ENCODE data around the gene KCTD17. TPM values are rescaled to one million over a fixed set of nuclear protein-coding genes. Genes with fewer than 3 reads are reported as not detected.
A peak's percentile ranks its signal among the peaks of the same experiment; 100 is the strongest.

Gene KCTD17
- total and polyA plus RNA-seq, 2 of the 13 experiments (the other 11 are each of a cell fraction or from before 2014, with no cell fraction given): 5.3 to 11.7 TPM

DNA sequence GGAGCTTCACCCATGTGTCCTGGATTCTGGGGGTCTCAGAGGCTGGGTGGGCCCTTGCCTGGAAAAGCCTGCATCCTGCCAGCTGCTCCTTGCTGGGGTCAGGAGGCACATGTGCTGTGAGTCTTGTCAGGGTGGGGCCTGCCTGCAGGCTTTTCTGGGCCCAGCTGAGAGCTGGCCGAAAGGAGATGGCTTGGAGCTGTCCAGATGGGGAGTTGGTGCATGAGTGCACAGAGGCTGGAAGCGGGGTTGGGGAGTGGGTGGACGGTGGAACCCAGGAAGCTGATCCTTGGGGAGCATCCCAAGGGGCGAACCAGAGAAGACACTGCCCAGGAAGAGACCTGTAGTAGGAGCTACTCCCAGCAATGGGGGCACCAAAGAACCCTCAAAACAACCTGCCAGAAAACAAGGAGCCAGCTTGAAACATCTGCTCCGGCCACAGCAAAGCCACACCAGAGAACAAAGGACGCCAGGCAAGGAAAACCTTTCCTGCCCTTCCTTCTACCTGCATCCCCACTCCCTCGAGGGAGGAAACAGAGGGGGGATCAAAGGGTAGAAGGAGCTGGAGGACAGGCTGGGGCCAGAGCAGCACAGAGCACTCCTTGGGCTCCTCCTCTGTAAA lies 8.2 kb upstream of the KCTD17 start (continued):
- TF ChIP-seq SOX6 (IDR thresholded peaks at IDR 0.05) (no peak), SOX6 (CRISPR knock-in tag; IDR thresholded peaks at IDR 0.05) (no peak), SRSF4 (IDR thresholded peaks at IDR 0.05; ENCODE audit: low read depth, low read length, poor library complexity, severe bottlenecking) (no peak), EED (CRISPR knock-in tag; IDR thresholded peaks at IDR 0.05) (0 out of 2 replicates have a peak, but pooled peaks have one; percentile 41), REL (CRISPR knock-in tag; conservative IDR thresholded peaks at IDR 0.05) (no peak), ZNF737 (CRISPR knock-in tag; IDR thresholded peaks at IDR 0.05; ENCODE audit: borderline replicate concordance) (no peak), ZNF670 (CRISPR knock-in tag; IDR thresholded peaks at IDR 0.05; ENCODE audit: borderline replicate concordance) (0 out of 2 replicates have a peak, but pooled peaks have one; percentile 16), ELF4 (CRISPR knock-in tag; IDR thresholded peaks at IDR 0.05; ENCODE audit: borderline replicate concordance) (peak; percentile 80; the same call in 1 of the 2 replicates), ZC3H13 (CRISPR knock-in tag; IDR thresholded peaks at IDR 0.05) (0 out of 2 replicates have a peak, but pooled peaks have one; percentile 75), KLF12 (CRISPR knock-in tag; IDR thresholded peaks at IDR 0.05; ENCODE audit: borderline replicate concordance) (no peak), NRL (CRISPR knock-in tag; IDR thresholded peaks at IDR 0.05; ENCODE audit: borderline replicate concordance) (peak; percentile 20; the same call in 1 of the 2 replicates), ZNF547 (CRISPR knock-in tag; IDR thresholded peaks at IDR 0.05) (no peak; the same call in 1 of the 2 replicates), ZFY (CRISPR knock-in tag; IDR thresholded peaks at IDR 0.05) (no peak), ZBTB20 (CRISPR knock-in tag; IDR thresholded peaks at IDR 0.05; ENCODE audit: borderline replicate concordance, low read depth) (no peak), ONECUT2 (CRISPR knock-in tag; IDR thresholded peaks at IDR 0.05) (no peak), ZNF891 (CRISPR knock-in tag; IDR thresholded peaks at IDR 0.05) (peak; percentile 71; the same call in 1 of the 2 replicates), ZC3H4 (CRISPR knock-in tag; IDR thresholded peaks at IDR 0.05; ENCODE audit: borderline replicate concordance) (no peak; the same call in 1 of the 2 replicates), TOPORS (CRISPR knock-in tag; IDR thresholded peaks at IDR 0.05) (no peak), KLF6 (CRISPR knock-in tag; IDR thresholded peaks at IDR 0.05) (no peak), EEA1 (CRISPR knock-in tag; IDR thresholded peaks at IDR 0.05; ENCODE audit: borderline replicate concordance) (no peak), AKAP8 (CRISPR knock-in tag; IDR thresholded peaks at IDR 0.05) (no peak)
- TF ChIP-seq, protein P1, sequence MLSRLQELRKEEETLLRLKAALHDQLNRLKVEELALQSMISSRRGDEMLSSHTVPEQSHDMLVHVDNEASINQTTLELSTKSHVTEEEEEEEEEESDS (CRISPR knock-in tag; IDR thresholded peaks at IDR 0.05; ENCODE audit: borderline replicate concordance): no peak
- TF ChIP-seq, protein P2, sequence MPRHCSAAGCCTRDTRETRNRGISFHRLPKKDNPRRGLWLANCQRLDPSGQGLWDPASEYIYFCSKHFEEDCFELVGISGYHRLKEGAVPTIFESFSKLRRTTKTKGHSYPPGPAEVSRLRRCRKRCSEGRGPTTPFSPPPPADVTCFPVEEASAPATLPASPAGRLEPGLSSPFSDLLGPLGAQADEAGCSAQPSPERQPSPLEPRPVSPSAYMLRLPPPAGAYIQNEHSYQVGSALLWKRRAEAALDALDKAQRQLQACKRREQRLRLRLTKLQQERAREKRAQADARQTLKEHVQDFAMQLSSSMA (CRISPR knock-in tag; IDR thresholded peaks at IDR 0.05): no peak
- TF ChIP-seq, protein P3, sequence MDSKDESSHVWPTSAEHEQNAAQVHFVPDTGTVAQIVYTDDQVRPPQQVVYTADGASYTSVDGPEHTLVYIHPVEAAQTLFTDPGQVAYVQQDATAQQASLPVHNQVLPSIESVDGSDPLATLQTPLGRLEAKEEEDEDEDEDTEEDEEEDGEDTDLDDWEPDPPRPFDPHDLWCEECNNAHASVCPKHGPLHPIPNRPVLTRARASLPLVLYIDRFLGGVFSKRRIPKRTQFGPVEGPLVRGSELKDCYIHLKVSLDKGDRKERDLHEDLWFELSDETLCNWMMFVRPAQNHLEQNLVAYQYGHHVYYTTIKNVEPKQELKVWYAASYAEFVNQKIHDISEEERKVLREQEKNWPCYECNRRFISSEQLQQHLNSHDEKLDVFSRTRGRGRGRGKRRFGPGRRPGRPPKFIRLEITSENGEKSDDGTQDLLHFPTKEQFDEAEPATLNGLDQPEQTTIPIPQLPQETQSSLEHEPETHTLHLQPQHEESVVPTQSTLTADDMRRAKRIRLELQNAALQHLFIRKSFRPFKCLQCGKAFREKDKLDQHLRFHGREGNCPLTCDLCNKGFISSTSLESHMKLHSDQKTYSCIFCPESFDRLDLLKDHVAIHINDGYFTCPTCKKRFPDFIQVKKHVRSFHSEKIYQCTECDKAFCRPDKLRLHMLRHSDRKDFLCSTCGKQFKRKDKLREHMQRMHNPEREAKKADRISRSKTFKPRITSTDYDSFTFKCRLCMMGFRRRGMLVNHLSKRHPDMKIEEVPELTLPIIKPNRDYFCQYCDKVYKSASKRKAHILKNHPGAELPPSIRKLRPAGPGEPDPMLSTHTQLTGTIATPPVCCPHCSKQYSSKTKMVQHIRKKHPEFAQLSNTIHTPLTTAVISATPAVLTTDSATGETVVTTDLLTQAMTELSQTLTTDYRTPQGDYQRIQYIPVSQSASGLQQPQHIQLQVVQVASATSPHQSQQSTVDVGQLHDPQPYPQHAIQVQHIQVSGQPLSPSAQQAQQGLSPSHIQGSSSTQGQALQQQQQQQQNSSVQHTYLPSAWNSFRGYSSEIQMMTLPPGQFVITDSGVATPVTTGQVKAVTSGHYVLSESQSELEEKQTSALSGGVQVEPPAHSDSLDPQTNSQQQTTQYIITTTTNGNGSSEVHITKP (CRISPR knock-in tag; IDR thresholded peaks at IDR 0.05; ENCODE audit: low read depth): no peak
- TF ChIP-seq, protein P4, sequence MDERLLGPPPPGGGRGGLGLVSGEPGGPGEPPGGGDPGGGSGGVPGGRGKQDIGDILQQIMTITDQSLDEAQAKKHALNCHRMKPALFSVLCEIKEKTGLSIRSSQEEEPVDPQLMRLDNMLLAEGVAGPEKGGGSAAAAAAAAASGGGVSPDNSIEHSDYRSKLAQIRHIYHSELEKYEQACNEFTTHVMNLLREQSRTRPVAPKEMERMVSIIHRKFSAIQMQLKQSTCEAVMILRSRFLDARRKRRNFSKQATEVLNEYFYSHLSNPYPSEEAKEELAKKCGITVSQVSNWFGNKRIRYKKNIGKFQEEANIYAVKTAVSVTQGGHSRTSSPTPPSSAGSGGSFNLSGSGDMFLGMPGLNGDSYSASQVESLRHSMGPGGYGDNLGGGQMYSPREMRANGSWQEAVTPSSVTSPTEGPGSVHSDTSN (CRISPR knock-in tag; IDR thresholded peaks at IDR 0.05): no peak
